AG04450 (cell line): ENCODE data around the gene CCDC34. TPM values are rescaled to one million over a fixed set of nuclear protein-coding genes. Genes with fewer than 3 reads are reported as not detected.

Experiments used
- CTCF ChIA-PET: fragments of 300-600, 350-600 bp; formaldehyde crosslinking; extraction: SDS; loops from one replicate; lab custom pipeline; 2022; ENCODE audit warnings: antibody characterized with exemption, inconsistent platforms; lab: Charles Lee
- POLR2A ChIA-PET: fragments of 350-600 bp; formaldehyde crosslinking; extraction: SDS; loops from one replicate; lab custom pipeline; 2021; ENCODE audit warnings: antibody characterized with exemption, inconsistent platforms; lab: Yijun Ruan, JAX
- DNase-seq: peaks from one replicate; pipeline ENCODE4 v3.0.0-alpha.2; 2011; ENCODE audit warnings: low read depth, low spot score
- H3K27ac ChIP-seq: one replicate; pipeline ENCODE4 v1.5.1; 2012; ENCODE audit warnings: low read depth, low read length, control low read depth
- H3K27me3 ChIP-seq: one replicate; pipeline ENCODE4 v1.6.0; 2012; ENCODE audit warnings: low read length; ENCODE audit not compliant: control insufficient read depth, insufficient read depth
- H3K4me3 ChIP-seq: 2 replicates; pipeline ENCODE4 v1.5.1; 2011; ENCODE audit warnings: mild to moderate bottlenecking, low read depth, low read length, control low read depth
- H3K9me3 ChIP-seq: 2 replicates; pipeline ENCODE4 v1.5.1; 2012; ENCODE audit warnings: low read length; ENCODE audit not compliant: control insufficient read depth, insufficient read depth
- polyA plus RNA-seq: library from polyadenylated mRNA; depleted of rRNA; stranded (reverse); fragments of >200 nt; gene quantifications from 2 replicates; pipeline ENCODE4 v1.2.3, GENCODE V29; 2011
- TF ChIP-seq, protein P1 (sequence below): IDR thresholded peaks from 2 replicates; pipeline ENCODE4 v1.5.1; 2011; ENCODE audit warnings: low read depth, low read length, control low read depth, inconsistent platforms

CCDC34 gene
- polyA plus RNA-seq, 1 experiment: 3.9 TPM

DNA sequence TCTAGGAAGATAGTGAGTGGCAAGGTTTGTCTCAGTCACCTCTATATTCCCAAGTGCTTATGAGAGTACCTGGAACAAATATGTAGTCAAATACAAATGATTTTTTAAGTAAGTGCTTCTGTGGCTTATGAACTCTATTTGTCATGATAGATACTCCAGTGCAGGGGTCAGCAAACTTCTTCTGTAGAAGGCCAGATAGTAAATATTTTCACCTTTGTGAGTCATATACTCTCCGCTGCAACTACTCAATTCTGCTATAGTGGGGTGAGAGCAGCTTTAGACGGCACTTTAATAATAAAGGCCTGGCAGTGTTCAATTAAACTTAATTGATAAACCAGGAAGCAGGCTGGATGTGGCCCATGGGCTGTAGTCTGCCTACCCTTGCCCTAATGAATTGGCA is 12.4 kb upstream of the CCDC34 start:
- H3K27ac ChIP-seq: no peak overlapping the region
- CTCF ChIA-PET: no interaction called here
- POLR2A ChIA-PET: no interaction called here
- H3K4me3 ChIP-seq: no peak overlapping the region
- no peaks in the 10 kb centered on the region for H3K27me3 ChIP-seq
- TF ChIP-seq, protein P1, sequence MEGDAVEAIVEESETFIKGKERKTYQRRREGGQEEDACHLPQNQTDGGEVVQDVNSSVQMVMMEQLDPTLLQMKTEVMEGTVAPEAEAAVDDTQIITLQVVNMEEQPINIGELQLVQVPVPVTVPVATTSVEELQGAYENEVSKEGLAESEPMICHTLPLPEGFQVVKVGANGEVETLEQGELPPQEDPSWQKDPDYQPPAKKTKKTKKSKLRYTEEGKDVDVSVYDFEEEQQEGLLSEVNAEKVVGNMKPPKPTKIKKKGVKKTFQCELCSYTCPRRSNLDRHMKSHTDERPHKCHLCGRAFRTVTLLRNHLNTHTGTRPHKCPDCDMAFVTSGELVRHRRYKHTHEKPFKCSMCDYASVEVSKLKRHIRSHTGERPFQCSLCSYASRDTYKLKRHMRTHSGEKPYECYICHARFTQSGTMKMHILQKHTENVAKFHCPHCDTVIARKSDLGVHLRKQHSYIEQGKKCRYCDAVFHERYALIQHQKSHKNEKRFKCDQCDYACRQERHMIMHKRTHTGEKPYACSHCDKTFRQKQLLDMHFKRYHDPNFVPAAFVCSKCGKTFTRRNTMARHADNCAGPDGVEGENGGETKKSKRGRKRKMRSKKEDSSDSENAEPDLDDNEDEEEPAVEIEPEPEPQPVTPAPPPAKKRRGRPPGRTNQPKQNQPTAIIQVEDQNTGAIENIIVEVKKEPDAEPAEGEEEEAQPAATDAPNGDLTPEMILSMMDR: no peak
- H3K9me3 ChIP-seq: no peaks in the 10 kb centered on the region
- DNase-seq: no peak

DNA sequence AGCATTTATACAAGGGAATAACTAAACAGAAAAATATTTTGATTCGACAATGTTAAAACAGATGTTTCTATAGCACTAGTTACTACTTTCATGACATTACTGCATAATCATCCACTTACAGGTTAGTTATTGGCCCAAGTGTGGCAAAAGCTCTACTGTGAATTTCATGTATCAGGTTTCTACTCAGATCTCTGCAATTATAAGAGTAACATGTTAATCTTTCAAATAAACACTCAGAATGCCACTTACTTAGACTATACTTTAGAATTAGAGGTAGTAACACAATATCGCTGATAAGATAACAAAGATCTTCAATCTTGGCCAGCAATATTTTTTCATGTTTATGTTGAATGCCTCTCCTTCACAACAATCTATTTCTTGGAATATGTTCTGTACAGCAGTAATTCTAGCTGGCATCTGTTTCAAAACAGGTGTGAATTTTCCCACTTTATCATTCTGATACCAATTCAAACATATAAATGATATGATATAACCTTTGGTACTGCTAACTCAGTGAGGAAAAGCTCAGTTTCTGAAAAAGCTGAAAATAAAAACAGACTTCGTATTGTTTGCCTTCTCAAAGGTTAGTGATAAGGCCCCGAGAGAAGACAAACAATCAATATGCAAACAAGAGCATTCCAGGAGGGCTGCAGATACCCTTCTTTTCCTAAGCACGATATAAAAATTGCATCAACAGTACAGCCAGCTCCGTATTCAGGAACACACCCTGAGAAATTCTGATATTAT is 11.0 kb upstream of the CCDC34 start:
- no peak overlapping the region for H3K4me3 ChIP-seq
- H3K9me3 ChIP-seq: no peaks in the 10 kb centered on the region
- no peaks in the 10 kb centered on the region for H3K27me3 ChIP-seq
- CTCF ChIA-PET: interaction anchor here (0.6 to 1.0 kb wide), 3 partner anchors 78 to 171 kb away, joined by 3 to 6 read pairs (median 3); no protein-coding TSS in a partner anchor
- no peak overlapping the region for H3K27ac ChIP-seq
- DNase-seq: no peak
- TF ChIP-seq, protein P1: no peak
- POLR2A ChIA-PET: no interaction called here

DNA sequence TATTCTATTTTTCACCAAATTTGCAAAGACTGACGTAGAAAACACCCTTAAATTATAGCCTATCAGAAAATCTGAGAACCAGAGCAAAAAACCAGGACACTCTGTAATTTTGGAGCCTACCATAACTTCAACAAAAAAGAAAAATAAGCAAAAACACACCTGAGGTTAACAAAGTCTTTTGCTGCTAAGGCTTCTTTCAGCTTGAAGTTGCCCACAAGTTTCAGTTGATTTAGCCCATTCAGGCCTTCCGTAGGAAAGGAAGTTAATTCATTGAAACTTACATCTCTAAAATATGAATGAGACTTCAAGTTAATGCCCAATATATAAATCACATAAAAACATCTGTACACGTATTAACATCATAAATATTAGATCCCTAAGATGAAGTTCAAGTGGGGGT is 10.4 kb upstream of the CCDC34 start:
- Histone ChIP-seq H3K9me3 (no peaks in the 10 kb centered on the region), H3K27ac (no peak overlapping the region), H3K27me3 (no peaks in the 10 kb centered on the region), H3K4me3 (no peak overlapping the region)
- ChIA-PET POLR2A (no interaction called here), CTCF (interaction anchor here (0.6 to 1.0 kb wide), 2 partner anchors 77 to 171 kb away, joined by 3 to 6 read pairs; no protein-coding TSS in a partner anchor)
- TF ChIP-seq, protein P1: no peak
- DNase-seq: no peak

DNA sequence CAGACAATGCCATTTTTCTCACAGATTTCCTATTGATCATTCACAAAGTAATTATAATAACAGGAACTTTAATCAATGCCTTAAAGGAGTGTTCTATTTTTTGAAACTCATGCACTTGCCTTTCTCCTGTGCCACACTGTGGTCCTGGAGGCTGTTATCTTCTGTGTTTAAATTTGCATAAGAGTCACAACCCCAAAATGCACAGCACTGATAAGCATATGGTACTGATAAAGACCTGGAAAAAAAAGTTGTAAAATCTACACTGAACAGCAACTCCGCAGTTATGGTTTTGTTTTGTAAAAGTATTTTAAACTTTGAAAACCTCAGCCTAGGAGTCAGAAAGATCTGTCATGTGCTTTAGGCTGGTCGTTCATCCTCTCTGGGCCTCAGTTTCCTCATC is 9.1 kb upstream of the CCDC34 start:
- H3K9me3 ChIP-seq: no peaks in the 10 kb centered on the region
- TF ChIP-seq, protein P1: no peak
- no peak for DNase-seq
- no peak overlapping the region for H3K27ac ChIP-seq
- H3K27me3 ChIP-seq: no peaks in the 10 kb centered on the region
- ChIA-PET POLR2A (no interaction called here), CTCF (no interaction called here)
- no peak overlapping the region for H3K4me3 ChIP-seq

DNA sequence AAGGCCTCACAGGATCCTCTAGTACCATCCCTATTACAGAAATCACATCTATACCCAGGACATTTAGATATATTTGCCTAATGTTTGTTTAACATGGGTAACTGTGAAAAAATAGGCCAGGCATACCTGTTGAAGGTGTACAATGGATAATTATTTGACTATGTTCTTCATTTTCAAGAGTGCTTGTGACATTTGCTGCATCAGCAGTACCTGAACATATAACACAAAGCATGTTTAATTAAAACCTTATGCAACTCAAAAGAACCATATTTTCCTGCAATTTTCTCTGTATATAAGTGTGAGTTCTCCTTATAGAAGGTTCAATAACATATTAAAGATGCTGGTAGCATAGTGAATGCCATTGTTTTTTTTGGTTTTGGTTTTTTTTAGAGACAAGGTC is 8.5 kb upstream of the CCDC34 start:
- TF ChIP-seq, protein P1: no peak
- DNase-seq: no peak
- H3K9me3 ChIP-seq: no peaks in the 10 kb centered on the region
- CTCF ChIA-PET: no interaction called here
- POLR2A ChIA-PET: no interaction called here
- no peaks in the 10 kb centered on the region for H3K27me3 ChIP-seq
- H3K4me3 ChIP-seq: no peak overlapping the region
- no peak overlapping the region for H3K27ac ChIP-seq
